A673 (cell line): Measurements from ENCODE around the gene PTPN5. TPM values are rescaled to one million over a fixed set of nuclear protein-coding genes. Genes with fewer than 3 reads are reported as not detected.
A peak's percentile ranks its signal among the peaks of the same experiment; 100 is the strongest.

Experiments used
- BruUV-seq: library from RNA; stranded (reverse); fragments of 400-500 nt; replicated peaks from 2 replicates; lab custom pipeline; 2021; lab: Mats Ljungman, UMichigan
- CTCF ChIA-PET: fragments of 300-600 bp; sonication (Branson Sonifier 250); formaldehyde crosslinking; loops from one replicate; lab custom pipeline; 2022; ENCODE audit warnings: antibody characterized with exemption; lab: Charles Lee
- POLR2A ChIA-PET: fragments of 300-600 bp; sonication (Branson Sonifier 250); formaldehyde crosslinking; loops from one replicate; lab custom pipeline; 2022; ENCODE audit warnings: antibody characterized with exemption; ENCODE audit not compliant: low non-redundant PET; lab: Charles Lee
- DNase-seq: peaks from one replicate; pipeline ENCODE4 v3.0.0-alpha.2; 2015; ENCODE audit warnings: low spot score
- H3K27ac ChIP-seq: fragments of 200-600 bp; sonication (generic); 2 replicates; pipeline ENCODE4 v1.5.1; 2016; ENCODE audit warnings: mixed run types, low read depth, mild to moderate bottlenecking, mixed read lengths, antibody characterized with exemption, low read length; ENCODE audit not compliant: poor library complexity, severe bottlenecking
- H3K27me3 ChIP-seq: fragments of 200-600 bp; sonication (generic); replicated peaks from 2 replicates; pipeline ENCODE4 v1.6.1; 2017; ENCODE audit warnings: mixed run types, low read depth, mild to moderate bottlenecking, mixed read lengths, antibody characterized with exemption, low read length; ENCODE audit not compliant: insufficient read depth, poor library complexity
- H3K36me3 ChIP-seq: fragments of 200-600 bp; sonication (generic); 2 replicates; pipeline ENCODE4 v1.6.1; 2016; ENCODE audit warnings: mixed run types, mild to moderate bottlenecking, mixed read lengths, antibody characterized with exemption, low read length; ENCODE audit not compliant: insufficient read depth, poor library complexity, severe bottlenecking
- H3K4me1 ChIP-seq: fragments of 200-600 bp; sonication (generic); 2 replicates; pipeline ENCODE4 v1.6.1; 2017; ENCODE audit warnings: mixed run types, mild to moderate bottlenecking, mixed read lengths, antibody characterized with exemption, low read length; ENCODE audit not compliant: insufficient read depth, poor library complexity, severe bottlenecking
- H3K4me3 ChIP-seq: fragments of 200-600 bp; sonication (generic); 2 replicates; pipeline ENCODE4 v1.5.1; 2016; ENCODE audit warnings: low read depth, mixed run types, mild to moderate bottlenecking, mixed read lengths, low read length; ENCODE audit not compliant: poor library complexity, severe bottlenecking
- H3K9me3 ChIP-seq: fragments of 200-600 bp; sonication (generic); 2 replicates; pipeline ENCODE4 v1.6.1; 2016; ENCODE audit warnings: mixed run types, low read depth, mild to moderate bottlenecking, mixed read lengths, antibody characterized with exemption, low read length; ENCODE audit not compliant: poor library complexity, severe bottlenecking
- CTCF ChIP-seq: fragments of 300-800, 200-600 bp; sonication (generic); conservative IDR thresholded peaks from 2 replicates; pipeline ENCODE4 v1.5.1; 2017; ENCODE audit warnings: low read depth, mild to moderate bottlenecking, antibody characterized with exemption, low read length, moderate library complexity, mixed read lengths
- EZH2 ChIP-seq: fragments of 200-600 bp; sonication (generic); IDR thresholded peaks from 2 replicates; pipeline ENCODE4 v1.6.1; 2017; ENCODE audit warnings: borderline replicate concordance, low read depth, mild to moderate bottlenecking, mixed read lengths, antibody characterized with exemption, low read length; ENCODE audit not compliant: poor library complexity, severe bottlenecking
- intact Hi-C: fragments of 100-400 bp; cut with micrococcal nuclease; formaldehyde crosslinking; loops from one replicate; pipeline ENCODE4 v1.10.0; 2022; ENCODE audit not compliant: unreplicated experiment
- total RNA-seq: library from RNA; stranded (reverse); gene quantifications from 2 replicates; pipeline ENCODE4 v1.2.3, GENCODE V29; 2021

PTPN5 gene
- total RNA-seq, 1 experiment from 2014 or later: 0.21 TPM

GRCh38 chr11:18736590-18737148 lies 54.9 kb downstream of the PTPN5 start:
- Histone ChIP-seq H3K4me3 (no peak overlapping the region), H3K4me1 (no peaks in the 10 kb centered on the region), H3K36me3 (no peaks in the 10 kb centered on the region), H3K9me3 (no peaks in the 10 kb centered on the region), H3K27ac (no peak overlapping the region), H3K27me3 (no peaks in the 10 kb centered on the region)
- no TSS peak for BruUV-seq
- ChIA-PET CTCF (no interaction called here), POLR2A (no interaction called here)
- TF ChIP-seq EZH2 (no peak), CTCF (no peak)
- DNase-seq: no peak
- intact Hi-C loops: loop anchor here (10.0 kb wide), 1 partner anchor 492 kb away; the partner anchor contains the start of gene SAA2

GRCh38 chr11:18733202-18733601 lies 58.4 kb downstream of the PTPN5 start:
- Histone ChIP-seq H3K27ac (no peak overlapping the region), H3K4me1 (no peaks in the 10 kb centered on the region), H3K4me3 (no peak overlapping the region), H3K36me3 (no peaks in the 10 kb centered on the region), H3K9me3 (no peaks in the 10 kb centered on the region), H3K27me3 (no peaks in the 10 kb centered on the region)
- POLR2A ChIA-PET: no interaction called here
- CTCF ChIA-PET: no interaction called here
- DNase-seq: no peak
- BruUV-seq: no TSS peak
- intact Hi-C loops: loop anchor here (5.0 to 10.0 kb wide), 2 partner anchors 488 to 616 kb away; partner anchors contain the start of gene SAA2
- TF ChIP-seq EZH2 (no peak), CTCF (no peak)

- Histone ChIP-seq H3K9me3 (no peaks in the 10 kb centered on the region), H3K36me3 (no peaks in the 10 kb centered on the region), H3K27me3 (no peaks in the 10 kb centered on the region), H3K27ac (no peak overlapping the region), H3K4me1 (no peaks in the 10 kb centered on the region), H3K4me3 (no peak overlapping the region)
- TF ChIP-seq EZH2 (no peak), CTCF (peak; percentile 88)
- intact Hi-C loops: loop anchor here (5.0 to 10.0 kb wide), 2 partner anchors 487 to 615 kb away; partner anchors contain the start of gene SAA2
- BruUV-seq: no TSS peak
- CTCF ChIA-PET: interaction anchor here (1.4 kb wide), 1 partner anchor 10 kb away, joined by 7 read pairs; no protein-coding TSS in a partner anchor
- POLR2A ChIA-PET: no interaction called here
- peak; percentile 52 for DNase-seq
Observed at GRCh38 chr11:18731949-18732821, 59.4 kb downstream of the PTPN5 start.
